Peyer's patch (tissue), 4 donors: ENCODE results near the gene SYCE1L. TPM values are rescaled to one million over a fixed set of nuclear protein-coding genes. Genes with fewer than 3 reads are reported as not detected.

Source experiments
- DNase-seq, 3 donors: peaks; one replicate each; pipeline ENCODE4 v3.0.0-alpha.2; 2017 to 2019
- H3K27ac ChIP-seq, 4 donors: fragments of 200-600 bp; sonication (generic); one replicate each; pipeline ENCODE4 v1.5.1; 2016 to 2019
- H3K27me3 ChIP-seq, 2 donors: fragments of 200-600 bp; sonication (generic); one replicate each; pipeline ENCODE4 v1.5.1; 2019
- H3K36me3 ChIP-seq, 3 donors: fragments of 200-600 bp; sonication (generic); one replicate each; pipeline ENCODE4 v1.5.1; 2016 to 2019
- H3K4me1 ChIP-seq, 4 donors: fragments of 200-600 bp; sonication (generic); one replicate each; pipeline ENCODE4 v1.5.1; 2016 to 2019
- H3K4me3 ChIP-seq, 4 donors: fragments of 200-600 bp; sonication (generic); 1 replicate in 3 of 4; 2 replicates in 1 of 4; pipeline ENCODE4 v1.5.1; 2016 to 2019; ENCODE audit warnings: mild to moderate bottlenecking in 1 of 4
- H3K9me3 ChIP-seq, 4 donors: fragments of 200-600 bp; sonication (generic); one replicate each; pipeline ENCODE4 v1.5.1; 2016 to 2019; ENCODE audit warnings: mild to moderate bottlenecking in 1 of 4
- CTCF ChIP-seq, 6 experiments: fragments of 450-650 bp in 4 of 6; fragments of 200-600 bp in 2 of 6; sonication (generic) in 1 of 6; IDR thresholded peaks; one replicate each; pipeline ENCODE4 v1.5.1; 2017 to 2019; ENCODE audit warnings: antibody characterized with exemption in 6 of 6, mild to moderate bottlenecking in 3 of 6, moderate library complexity in 1 of 6
- POLR2A ChIP-seq, 2 donors: fragments of 450-650 bp; IDR thresholded peaks; one replicate each; pipeline ENCODE4 v1.5.1; 2017; ENCODE audit warnings: antibody characterized with exemption in 2 of 2, mild to moderate bottlenecking in 2 of 2, moderate library complexity in 2 of 2
- total RNA-seq, 4 donors: library from RNA; depleted of rRNA; stranded (reverse); fragments of >200 nt; gene quantifications; one replicate each; pipeline ENCODE4 v1.1.0, GENCODE V29; 2016

Gene SYCE1L
- total RNA-seq, 4 donors from 2014 or later = 1.9 TPM; not detected in 3

DNA sequence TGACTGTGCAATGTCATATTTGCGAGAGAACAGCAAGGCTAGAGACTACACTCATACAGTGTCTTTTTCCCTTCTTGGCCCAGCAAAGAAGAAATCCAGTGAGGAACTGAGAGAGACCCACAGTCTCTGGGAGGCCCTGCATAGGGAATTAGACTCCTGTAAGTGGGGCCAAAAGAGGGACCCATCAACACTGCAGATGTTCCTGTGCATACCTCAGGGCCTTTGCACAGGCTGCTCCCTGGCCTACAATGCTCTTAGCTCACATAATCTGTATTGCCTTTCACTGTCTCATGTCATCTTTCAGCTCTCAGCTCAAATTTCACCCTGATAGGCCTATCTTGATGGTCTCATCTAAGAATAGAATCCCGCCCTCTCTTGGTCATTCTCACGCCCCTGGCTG is 9.2 kb downstream of the SYCE1L start:
- TF ChIP-seq POLR2A (IDR thresholded peaks at IDR 0.05) (no peak), CTCF (IDR thresholded peaks at IDR 0.05) (no peak)
- no peaks in the 10 kb centered on the region for H3K27me3 ChIP-seq
- no peaks in the 10 kb centered on the region for H3K36me3 ChIP-seq
- H3K9me3 ChIP-seq = no peaks in the 10 kb centered on the region
- DNase-seq = no peak
- peaks cover 0 to 6% (median 0%) of the 10 kb centered on the region in 4 donors for H3K4me1 ChIP-seq
- no peak overlapping the region for H3K27ac ChIP-seq
- H3K4me3 ChIP-seq = no peak overlapping the region

- Histone ChIP-seq H3K27ac (peak overlapping the region; percentile 54 to 78 (median 65)), H3K27me3 (no peaks in the 10 kb centered on the region), H3K4me1 (peaks cover 0 to 7% (median 0%) of the 10 kb centered on the region in 4 donors), H3K36me3 (no peaks in the 10 kb centered on the region), H3K4me3 (peak overlapping the region; percentile 57 to 82 (median 68)), H3K9me3 (no peaks in the 10 kb centered on the region)
- DNase-seq = peak; percentile 62 to 81 (median 78)
- TF ChIP-seq POLR2A (IDR thresholded peaks at IDR 0.05) (no peak), CTCF (IDR thresholded peaks at IDR 0.05) (peak in 3 of 6 experiments; percentile 18 to 24 (median 20))
Measured at GRCh38 chr16:77211880-77212740, 12.9 kb downstream of the SYCE1L start.

DNA sequence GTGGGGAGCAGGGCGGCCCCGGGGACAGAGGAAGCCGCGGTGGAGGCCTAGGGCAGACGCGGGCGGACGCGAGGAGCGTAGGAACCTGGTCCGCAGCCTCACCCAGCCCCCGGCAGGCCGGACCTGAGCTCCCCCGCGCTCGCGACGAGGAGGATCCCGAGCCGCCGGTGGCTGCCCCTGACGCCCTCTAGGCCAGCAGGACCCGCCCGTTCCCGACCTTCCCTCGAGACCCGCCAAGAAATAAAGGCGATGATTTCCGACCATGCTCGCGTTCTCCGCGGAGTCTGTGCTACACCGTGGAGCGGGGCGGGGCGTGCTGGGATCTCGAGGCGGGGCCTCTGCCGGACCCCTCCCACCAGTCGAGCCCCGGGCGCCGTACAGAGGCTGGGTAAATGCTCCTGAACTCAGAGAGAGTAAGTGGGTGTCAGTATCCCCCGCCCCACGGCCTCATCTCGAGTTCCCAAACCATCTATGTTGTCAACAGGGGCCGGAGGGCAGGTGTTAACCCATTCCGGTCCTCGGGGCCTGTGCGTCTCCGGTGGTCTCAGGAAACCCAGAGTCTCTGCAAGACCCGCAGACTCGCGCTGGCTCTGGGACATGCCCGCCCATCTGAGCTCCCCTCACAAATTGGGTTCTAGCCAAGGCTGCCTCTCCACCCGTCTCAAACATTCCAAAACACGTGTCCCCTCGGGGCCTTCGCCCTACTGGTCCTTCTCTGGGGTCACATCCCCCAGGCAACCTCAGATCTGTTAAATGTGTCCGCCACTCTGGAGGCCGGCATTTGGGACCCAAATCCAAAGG is 13.7 kb downstream of the SYCE1L start:
- H3K4me1 ChIP-seq = peaks cover 0 to 7% (median 0%) of the 10 kb centered on the region in 4 donors
- TF ChIP-seq CTCF (IDR thresholded peaks at IDR 0.05) (no peak), POLR2A (IDR thresholded peaks at IDR 0.05) (peak in 1 of 2 donors; percentile 8)
- H3K27ac ChIP-seq = peak overlapping the region; percentile 54 to 78 (median 65)
- H3K27me3 ChIP-seq = no peaks in the 10 kb centered on the region
- no peaks in the 10 kb centered on the region for H3K9me3 ChIP-seq
- H3K36me3 ChIP-seq = no peaks in the 10 kb centered on the region
- H3K4me3 ChIP-seq = peak overlapping the region; percentile 57 to 82 (median 68)
- DNase-seq = peak; percentile 70 to 84 (median 79)

DNA sequence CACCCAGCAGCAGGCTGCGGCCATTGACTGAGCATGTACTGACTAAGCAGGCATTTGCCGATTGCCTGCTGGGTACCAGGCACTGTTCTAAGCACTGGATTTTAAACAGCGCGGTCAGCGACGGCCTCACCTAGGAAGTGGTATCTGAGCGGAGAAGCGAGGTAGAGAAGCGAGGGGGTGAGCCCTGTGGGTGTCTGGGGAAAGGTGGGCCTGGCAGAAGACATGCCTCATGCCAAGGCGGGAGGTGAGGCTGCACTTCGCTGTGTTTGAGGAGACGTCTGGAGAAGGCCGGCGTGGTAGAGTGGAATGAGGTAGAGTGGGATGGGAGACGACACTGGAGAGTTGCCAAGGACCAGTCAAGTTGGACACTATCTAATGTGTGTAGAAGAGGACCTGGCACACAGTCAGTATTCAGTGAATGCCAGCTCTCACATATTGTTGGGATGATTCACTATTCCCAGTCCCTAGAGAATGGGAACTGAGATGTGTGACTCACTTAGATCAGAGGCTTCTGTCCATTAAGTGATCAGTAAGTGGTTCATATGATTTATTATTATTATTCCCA is 14.4 kb downstream of the SYCE1L start:
- DNase-seq = no peak
- Histone ChIP-seq H3K27me3 (no peaks in the 10 kb centered on the region), H3K4me3 (no peak overlapping the region), H3K36me3 (no peaks in the 10 kb centered on the region), H3K9me3 (no peaks in the 10 kb centered on the region), H3K27ac (no peak overlapping the region), H3K4me1 (peaks cover 0 to 7% (median 0%) of the 10 kb centered on the region in 4 donors)
- TF ChIP-seq CTCF (IDR thresholded peaks at IDR 0.05) (no peak), POLR2A (IDR thresholded peaks at IDR 0.05) (no peak)

- Histone ChIP-seq H3K4me1 (peaks cover 0 to 7% (median 0%) of the 10 kb centered on the region in 4 donors), H3K4me3 (no peak overlapping the region)
Measured at GRCh38 chr16:77214411-77215138, 15.4 kb downstream of the SYCE1L start.

More at GRCh38 chr16:77214411-77215138, 15.4 kb downstream of the SYCE1L start:
- no peak for DNase-seq
- Histone ChIP-seq H3K36me3 (no peaks in the 10 kb centered on the region), H3K9me3 (no peaks in the 10 kb centered on the region), H3K27me3 (no peaks in the 10 kb centered on the region), H3K27ac (no peak overlapping the region)
- no peak for TF ChIP-seq CTCF (IDR thresholded peaks at IDR 0.05)
- TF ChIP-seq POLR2A (IDR thresholded peaks at IDR 0.05) = no peak
